Motor neuron (in vitro differentiated cells): ENCODE results near the gene CCDC188. TPM values are rescaled to one million over a fixed set of nuclear protein-coding genes. Genes with fewer than 3 reads are reported as not detected.

Experiments
- ATAC-seq, 8 experiments: fragments of 200-7000 bp; cut with Tn5 transposase; replicated peaks in 6 of 8; 2 replicates each; pipeline ENCODE4 v1.8.0; 2021; ENCODE audit warnings: mild to moderate bottlenecking in 8 of 8, moderate library complexity in 8 of 8
- H3K27ac ChIP-seq, 2 donors: fragments of 250-450 bp; sonication (Bioruptor Pico); 2 replicates each; pipeline ENCODE4 v1.9.0; 2021; ENCODE audit warnings: antibody characterized with exemption in 2 of 2, mild to moderate bottlenecking in 2 of 2, moderate library complexity in 1 of 2
- H3K4me1 ChIP-seq, 2 donors: fragments of 250-450 bp; sonication (Bioruptor Pico); replicated peaks in 1 of 2; 2 replicates each; pipeline ENCODE4 v1.6.1; 2021; ENCODE audit warnings: antibody characterized with exemption in 2 of 2, mild to moderate bottlenecking in 2 of 2, moderate library complexity in 1 of 2
- H3K4me3 ChIP-seq, 5 donors: fragments of 250-450 bp; sonication (Bioruptor Pico); 2 replicates each; pipeline ENCODE4 v1.9.0; 2021; ENCODE audit warnings: antibody characterized with exemption in 5 of 5, mild to moderate bottlenecking in 5 of 5, moderate library complexity in 4 of 5
- WGBS, 10 experiments: fragments of 450-650 bp; shearing (Covaris generic); methylation state at CpG; one replicate each; pipeline ENCODE4 v1.0.0; 2022; 5-methylcytosine and 5-hydroxymethylcytosine counted together
- in situ Hi-C, 9 experiments: fragments of 400-800 bp; cut with MboI; loops; one replicate each; pipeline ENCODE4 v1.15.0; 2021; ENCODE audit warnings: low sequenced_read_pairs in 9 of 9, low pct_unique_long_range_greater_than_20kb in 2 of 9; ENCODE audit not compliant: unreplicated experiment in 9 of 9
- total RNA-seq, 8 experiments: library from RNA; unstranded; fragments of 300-600 nt; gene quantifications; 2 replicates each; pipeline versions ENCODE4 v1.2.3 to v1.2.4, GENCODE V29; 2022

CCDC188 gene
- total RNA-seq, 8 experiments from 2014 or later = 0.56 to 7.6 (median 1.2) TPM; not detected in 1

GRCh38 chr22:20149257-20150250, 1.3 kb downstream of the CCDC188 start:
- no peak for ATAC-seq
- Histone ChIP-seq H3K4me3 (no peak overlapping the region), H3K4me1 (peaks cover 13 to 14% of the 10 kb centered on the region in 2 donors), H3K27ac (peak overlapping the region in 1 of 2 donors; percentile 39)
- in situ Hi-C loops = loop anchor here (10.0 to 25.0 kb wide), 7 partner anchors 112 to 313 kb away; partner anchors contain the start of gene RTN4R (in 2 of the 9)
- WGBS, 10 experiments = 80% methylated on average over 1 to 3 of the region's 32 CpGs; no CpG with 5 or more reads in 8 of the 10 experiments

DNA sequence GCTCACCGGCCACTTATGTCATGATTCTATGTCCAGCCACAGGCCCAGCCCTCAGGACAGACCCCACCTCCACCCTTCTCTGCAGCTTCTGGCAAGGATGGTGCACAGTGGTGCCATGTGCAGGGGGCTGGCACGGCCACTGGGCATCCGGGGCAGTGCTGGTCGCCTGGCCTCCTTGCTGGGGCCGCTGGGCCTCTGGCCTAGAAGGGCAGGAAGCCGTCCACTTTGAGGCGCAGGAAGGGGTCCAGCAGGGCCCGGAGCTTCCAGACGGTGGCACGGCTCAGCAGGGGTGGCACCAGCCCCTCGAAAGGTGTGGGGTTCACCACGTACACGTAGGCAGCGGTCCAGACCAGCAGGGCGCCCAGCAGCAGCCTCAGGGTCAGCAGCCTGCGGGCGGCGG, 2.4 kb downstream of the CCDC188 start:
- ATAC-seq = no peak
- peaks cover 3 to 5% of the 10 kb centered on the region in 2 donors for H3K4me1 ChIP-seq
- in situ Hi-C loops = loop anchor here in 1 of 9 experiments (25.0 kb wide), 1 partner anchor 111 kb away; no protein-coding TSS in a partner anchor
- no peak overlapping the region for H3K27ac ChIP-seq
- WGBS, 10 experiments = 100% methylated on average over 1 of the region's 18 CpGs; no CpG with 5 or more reads in 9 of the 10 experiments
- no peak overlapping the region for H3K4me3 ChIP-seq

- peak overlapping the region in 1 of 2 donors; percentile 53 for H3K27ac ChIP-seq
- WGBS, 10 experiments = 61 to 100% methylated on average over 1 to 4 of the region's 14 CpGs; no CpG with 5 or more reads in 8 of the 10 experiments
- in situ Hi-C loops = loop anchor here in 1 of 9 experiments (25.0 kb wide), 1 partner anchor 110 kb away; no protein-coding TSS in a partner anchor
- ATAC-seq = no peak
- peaks cover 3 to 5% of the 10 kb centered on the region in 2 donors for H3K4me1 ChIP-seq
- H3K4me3 ChIP-seq = no peak overlapping the region
Measured at GRCh38 chr22:20147237-20147988, 3.4 kb downstream of the CCDC188 start.

DNA sequence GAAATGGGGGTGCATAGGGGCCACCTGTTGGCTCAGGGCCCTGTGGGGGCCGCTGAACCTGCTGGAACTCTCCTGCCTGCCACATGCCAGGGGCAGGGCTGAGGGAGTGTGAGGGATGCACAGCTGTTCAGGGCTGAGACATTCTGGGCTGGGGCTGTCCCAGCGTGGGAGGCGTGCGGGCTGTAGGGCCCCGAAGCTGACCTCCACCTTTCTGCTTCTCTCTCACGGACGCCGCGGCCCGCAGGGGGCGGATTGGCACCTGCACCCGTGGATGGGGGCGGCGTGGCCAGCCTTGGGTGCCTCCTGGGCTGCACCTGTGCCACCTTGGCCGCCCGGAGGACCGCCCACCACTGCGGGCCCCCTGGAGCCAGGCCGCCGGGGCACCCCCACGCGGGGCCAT, 4.1 kb downstream of the CCDC188 start:
- 78% methylated on average over 9 of the region's 22 CpGs; no CpG with 5 or more reads in 9 of the 10 experiments for WGBS, 10 experiments
- in situ Hi-C loops = loop anchor here in 1 of 9 experiments (25.0 kb wide), 1 partner anchor 109 kb away; no protein-coding TSS in a partner anchor
- Histone ChIP-seq H3K4me3 (no peak overlapping the region), H3K27ac (no peak overlapping the region), H3K4me1 (peaks cover 3 to 5% of the 10 kb centered on the region in 2 donors)
- ATAC-seq = peak in 1 of 8 experiments; percentile 18

DNA sequence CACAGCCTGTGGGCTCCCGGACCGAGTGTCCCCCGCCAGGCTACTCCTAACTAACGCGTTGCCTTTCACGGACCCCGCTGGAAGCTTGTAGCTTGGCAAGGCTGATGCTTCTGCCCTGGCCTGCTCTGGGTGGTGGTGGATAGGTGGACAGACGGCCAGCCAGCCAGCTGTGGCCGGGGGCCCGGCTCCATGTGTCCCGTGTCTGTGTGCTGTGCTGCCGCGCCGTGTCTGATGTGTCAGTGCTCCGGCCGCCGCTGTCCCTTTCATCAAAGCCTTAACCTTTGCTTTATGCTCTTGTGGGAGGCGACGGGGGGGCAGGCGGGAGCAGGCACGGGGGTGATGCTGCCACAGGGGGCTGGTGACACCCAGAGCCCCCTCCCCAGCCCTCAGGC, 5.0 kb downstream of the CCDC188 start:
- ATAC-seq = no peak
- in situ Hi-C loops = loop anchor here in 1 of 9 experiments (25.0 kb wide), 1 partner anchor 109 kb away; no protein-coding TSS in a partner anchor

GRCh38 chr22:20145206-20145831, 5.5 kb downstream of the CCDC188 start:
- Histone ChIP-seq H3K4me3 (no peak overlapping the region), H3K4me1 (peaks cover 3 to 5% of the 10 kb centered on the region in 2 donors), H3K27ac (no peak overlapping the region)
- in situ Hi-C loops = loop anchor here in 1 of 9 experiments (25.0 kb wide), 1 partner anchor 108 kb away; no protein-coding TSS in a partner anchor
- no peak for ATAC-seq
- 93% methylated on average over 3 of the region's 22 CpGs; no CpG with 5 or more reads in 9 of the 10 experiments for WGBS, 10 experiments

More for the DNA sequence above, 5.0 kb downstream of the CCDC188 start:
- Histone ChIP-seq H3K4me3 (no peak overlapping the region), H3K27ac (peak overlapping the region in 1 of 2 donors; percentile 55), H3K4me1 (peaks cover 3 to 5% of the 10 kb centered on the region in 2 donors)
- WGBS, 10 experiments = 100% methylated on average over 3 of the region's 21 CpGs; no CpG with 5 or more reads in 9 of the 10 experiments

DNA sequence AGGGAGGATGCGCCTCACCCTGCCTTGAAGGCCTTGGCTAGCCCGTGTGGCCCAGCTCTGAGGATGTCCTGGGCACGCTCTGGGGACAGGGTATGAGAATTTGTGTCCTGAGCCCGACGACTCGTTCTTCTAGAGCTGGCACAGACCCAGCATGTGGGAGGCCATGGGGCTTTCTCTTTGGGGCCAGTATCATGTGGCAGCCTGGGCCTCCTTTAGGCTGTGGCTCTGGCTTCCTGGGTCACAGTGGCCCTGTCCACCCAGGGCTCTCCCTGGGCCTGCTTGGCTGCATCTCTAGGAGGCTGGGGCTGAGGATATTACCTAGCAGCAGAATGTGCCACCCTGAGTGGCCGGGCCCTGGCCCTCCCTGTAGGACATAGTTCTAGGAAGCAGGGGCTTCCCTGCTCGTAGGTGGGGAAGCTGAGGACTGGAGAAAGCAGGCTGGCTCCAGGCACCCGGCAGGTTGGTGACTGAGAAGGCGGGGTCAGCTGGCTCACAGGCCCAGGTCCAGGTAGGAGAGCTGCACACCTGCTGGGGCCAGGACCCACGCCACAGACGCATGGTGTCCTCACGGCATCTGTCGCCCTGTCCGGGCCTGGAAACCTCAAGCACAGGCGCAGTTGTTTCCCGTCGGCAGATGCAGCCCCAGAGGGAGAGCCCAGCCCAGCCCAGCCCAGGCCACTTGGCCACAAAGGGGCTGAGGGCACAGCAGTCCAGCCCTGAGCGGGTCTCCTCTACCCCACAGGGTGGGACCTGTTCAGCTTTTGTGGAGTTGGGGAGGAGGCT, 6.8 kb downstream of the CCDC188 start:
- H3K4me3 ChIP-seq = no peak overlapping the region
- ATAC-seq = no peak
- H3K27ac ChIP-seq = no peak overlapping the region
- in situ Hi-C loops = loop anchor here in 1 of 9 experiments (25.0 kb wide), 1 partner anchor 107 kb away; no protein-coding TSS in a partner anchor
- 95% methylated on average over 4 of the region's 19 CpGs; no CpG with 5 or more reads in 9 of the 10 experiments for WGBS, 10 experiments
- H3K4me1 ChIP-seq = peaks cover 3 to 5% of the 10 kb centered on the region in 2 donors

GRCh38 chr22:20142711-20143621, 7.9 kb downstream of the CCDC188 start:
- in situ Hi-C loops = loop anchor here in 1 of 9 experiments (25.0 kb wide), 1 partner anchor 106 kb away; no protein-coding TSS in a partner anchor
- no peak overlapping the region for H3K4me3 ChIP-seq
- 100% methylated on average over 1 to 2 of the region's 65 CpGs; no CpG with 5 or more reads in 8 of the 10 experiments for WGBS, 10 experiments
- ATAC-seq = no peak
- H3K4me1 ChIP-seq = peaks cover 4 to 5% of the 10 kb centered on the region in 2 donors
- no peak overlapping the region for H3K27ac ChIP-seq

DNA sequence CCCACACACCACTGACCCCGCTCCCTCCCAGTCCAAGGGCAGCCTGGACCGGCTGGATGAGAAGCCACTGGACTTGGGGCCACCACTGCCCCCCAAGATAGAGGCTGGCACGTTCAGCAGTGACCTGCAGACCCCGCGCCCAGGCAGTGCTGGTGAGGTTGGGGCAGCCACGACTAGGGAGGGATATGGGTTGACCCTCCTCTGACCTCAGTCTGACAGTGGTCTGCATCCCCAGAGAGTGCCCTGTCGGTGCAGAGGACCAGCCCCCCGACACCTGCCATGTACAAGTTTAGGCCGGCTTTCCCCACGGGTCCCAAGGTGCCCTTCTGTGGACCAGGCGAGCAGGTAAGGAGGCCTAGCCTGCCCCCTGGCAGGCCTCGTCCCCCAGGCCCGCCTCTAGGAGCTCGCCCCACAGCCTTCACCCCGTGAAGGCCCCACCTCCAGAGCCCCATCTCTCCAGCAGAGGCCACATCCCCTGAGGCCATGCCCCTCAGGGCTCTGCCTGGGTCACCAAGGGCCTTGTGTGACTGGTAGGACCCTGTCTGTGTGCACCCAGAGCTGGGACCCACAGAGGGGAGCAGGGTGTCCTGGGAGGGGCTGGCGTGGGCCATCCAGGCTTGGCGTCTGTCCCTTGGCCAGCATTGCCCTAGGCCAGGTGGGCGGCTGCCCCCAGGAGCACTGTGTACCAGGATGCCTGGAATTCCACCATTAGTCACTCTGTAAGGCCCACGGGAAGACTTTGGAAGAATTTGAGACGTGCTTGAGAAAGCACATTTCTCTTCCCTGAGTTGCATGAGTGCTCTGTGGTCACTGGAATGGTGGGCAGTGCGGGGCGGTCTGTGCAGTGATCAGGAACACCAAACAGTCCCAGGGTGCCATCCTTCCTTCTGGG, 9.4 kb downstream of the CCDC188 start:
- WGBS, 10 experiments = 57 to 100% (median 60%) methylated on average over 1 to 2 of the region's 22 CpGs; no CpG with 5 or more reads in 7 of the 10 experiments
- no peak overlapping the region for H3K27ac ChIP-seq
- no peak for ATAC-seq
- in situ Hi-C loops = loop anchor here in 1 of 9 experiments (25.0 kb wide), 1 partner anchor 104 kb away; no protein-coding TSS in a partner anchor
- peaks cover 9 to 16% of the 10 kb centered on the region in 2 donors for H3K4me1 ChIP-seq
- no peak overlapping the region for H3K4me3 ChIP-seq

GRCh38 chr22:20140521-20140964, 10.3 kb downstream of the CCDC188 start:
- peaks cover 9 to 23% of the 10 kb centered on the region in 2 donors for H3K4me1 ChIP-seq
- in situ Hi-C loops = loop anchor here in 1 of 9 experiments (25.0 kb wide), 1 partner anchor 103 kb away; no protein-coding TSS in a partner anchor
- no peak overlapping the region for H3K4me3 ChIP-seq
- no peak overlapping the region for H3K27ac ChIP-seq
- WGBS, 10 experiments = 40 to 94% methylated on average over 1 to 8 of the region's 17 CpGs; no CpG with 5 or more reads in 8 of the 10 experiments
- no peak for ATAC-seq
